GM23338 (cell line): Measurements from ENCODE around the gene P2RX4. TPM values are rescaled to one million over a fixed set of nuclear protein-coding genes. Genes with fewer than 3 reads are reported as not detected.

Experiments
- ATAC-seq: fragments of 200-7000 bp; cut with Tn5 transposase; 3 replicates; pipeline ENCODE4 v1.9.1; 2020
- DNase-seq: peaks from one replicate; pipeline ENCODE4 v3.0.0-alpha.2; 2015; ENCODE audit warnings: low spot score
- H2AFZ ChIP-seq: fragments of 200-600 bp; sonication (generic); 2 replicates; pipeline ENCODE4 v1.8.0; 2016; ENCODE audit warnings: antibody characterized with exemption, mild to moderate bottlenecking, moderate library complexity
- H3F3A ChIP-seq: fragments of 200-600 bp; sonication (generic); replicated peaks from 2 replicates; pipeline ENCODE4 v1.8.0; 2017; ENCODE audit warnings: antibody characterized with exemption, mixed run types, low read depth
- H3K27ac ChIP-seq: fragments of 200-600 bp; sonication (generic); 2 replicates; pipeline ENCODE4 v1.6.1; 2016; ENCODE audit warnings: low read depth
- H3K27me3 ChIP-seq: fragments of 200-600 bp; sonication (generic); 2 replicates; pipeline ENCODE4 v1.8.0; 2016; ENCODE audit warnings: mild to moderate bottlenecking, mixed run types, moderate library complexity; ENCODE audit not compliant: insufficient read depth
- H3K36me3 ChIP-seq: fragments of 200-600 bp; sonication (generic); 2 replicates; pipeline ENCODE4 v1.8.0; 2016; ENCODE audit warnings: mild to moderate bottlenecking; ENCODE audit not compliant: insufficient read depth
- H3K4me1 ChIP-seq: fragments of 200-600 bp; sonication (generic); 2 replicates; pipeline ENCODE4 v1.8.0; 2016; ENCODE audit warnings: mild to moderate bottlenecking, moderate library complexity; ENCODE audit not compliant: insufficient read depth
- H3K4me2 ChIP-seq: fragments of 200-600 bp; sonication (generic); 2 replicates; pipeline ENCODE4 v1.7.1; 2017; ENCODE audit warnings: mixed run types
- H3K4me3 ChIP-seq: fragments of 200-600 bp; sonication (generic); 2 replicates; pipeline ENCODE4 v1.6.1; 2016; ENCODE audit warnings: mixed run types
- H3K79me2 ChIP-seq: fragments of 200-600 bp; sonication (generic); replicated peaks from 2 replicates; pipeline ENCODE4 v1.8.0; 2017; ENCODE audit warnings: mild to moderate bottlenecking; ENCODE audit not compliant: insufficient read depth
- H3K9me2 ChIP-seq: fragments of 200-600 bp; sonication (generic); 2 replicates; pipeline ENCODE4 v1.8.0; 2017; ENCODE audit not compliant: insufficient read depth
- H4K20me1 ChIP-seq: fragments of 200-600 bp; sonication (generic); replicated peaks from 2 replicates; pipeline ENCODE4 v1.8.0; 2017; ENCODE audit warnings: mild to moderate bottlenecking; ENCODE audit not compliant: insufficient read depth
- H3K27ac Mint-ChIP-seq: 2 replicates; pipeline ENCODE4 v1.8.0; 2020; ENCODE audit warnings: inconsistent platforms, mild to moderate bottlenecking, moderate library complexity, mixed read lengths
- H3K27me3 Mint-ChIP-seq: 3 replicates; pipeline ENCODE4 v1.8.0; 2022; ENCODE audit warnings: low read depth, mild to moderate bottlenecking, moderate library complexity, mixed read lengths, inconsistent platforms; ENCODE audit not compliant: insufficient read depth, poor library complexity
- H3K36me3 Mint-ChIP-seq: 3 replicates; pipeline ENCODE4 v1.8.0; 2021; ENCODE audit warnings: low read depth, mild to moderate bottlenecking, inconsistent platforms, moderate library complexity, mixed read lengths
- H3K4me1 Mint-ChIP-seq: 3 replicates; pipeline ENCODE4 v1.8.0; 2020; ENCODE audit warnings: mild to moderate bottlenecking, inconsistent platforms, mixed read lengths
- H3K4me3 Mint-ChIP-seq: 3 replicates; pipeline ENCODE4 v1.8.0; 2021; ENCODE audit warnings: moderate library complexity, mild to moderate bottlenecking, inconsistent platforms, mixed read lengths
- H3K9me3 Mint-ChIP-seq: 3 replicates; pipeline ENCODE4 v1.8.0; 2020; ENCODE audit warnings: moderate library complexity, mild to moderate bottlenecking, inconsistent platforms, mixed read lengths
- CREB1 ChIP-seq: fragments of 250-450 bp; sonication (Bioruptor Pico); IDR thresholded peaks from 2 replicates; pipeline ENCODE4 v1.5.0; 2020; ENCODE audit warnings: low read depth, mild to moderate bottlenecking, moderate library complexity
- EZH2 ChIP-seq: fragments of 200-600 bp; sonication (generic); IDR thresholded peaks from one replicate; pipeline ENCODE4 v1.8.0; 2017; ENCODE audit warnings: antibody characterized with exemption, mild to moderate bottlenecking, low read depth; ENCODE audit not compliant: unreplicated experiment
- EZH2phosphoT487 ChIP-seq: fragments of 200-600 bp; sonication (generic); IDR thresholded peaks from one replicate; pipeline ENCODE4 v1.8.1; 2018; ENCODE audit warnings: antibody characterized with exemption; ENCODE audit not compliant: unreplicated experiment
- JUNB ChIP-seq: IDR thresholded peaks from one replicate; pipeline ENCODE4 v1.6.1; 2016; ENCODE audit warnings: antibody characterized with exemption; ENCODE audit not compliant: unreplicated experiment
- NANOG ChIP-seq: IDR thresholded peaks from 2 replicates; pipeline ENCODE4 v1.6.1; 2016; ENCODE audit warnings: antibody characterized with exemption, borderline replicate concordance
- POLR2AphosphoS5 ChIP-seq: IDR thresholded peaks from 2 replicates; pipeline ENCODE4 v1.6.1; 2016; ENCODE audit warnings: antibody characterized with exemption, low read depth
- REST ChIP-seq: IDR thresholded peaks from one replicate; pipeline ENCODE4 v1.6.1; 2018; ENCODE audit warnings: antibody characterized with exemption; ENCODE audit not compliant: unreplicated experiment
- STAT1 ChIP-seq: IDR thresholded peaks from one replicate; pipeline ENCODE4 v1.6.1; 2016; ENCODE audit warnings: antibody characterized with exemption; ENCODE audit not compliant: unreplicated experiment
- ZNF114 ChIP-seq: fragments of 250-450 bp; sonication (Bioruptor Pico); IDR thresholded peaks from 2 replicates; pipeline ENCODE4 v1.5.0; 2020; ENCODE audit warnings: mild to moderate bottlenecking, moderate library complexity
- ZNF331 ChIP-seq: fragments of 250-450 bp; sonication (Bioruptor Pico); IDR thresholded peaks from 2 replicates; pipeline ENCODE4 v1.5.0; 2020; ENCODE audit warnings: low read depth, mild to moderate bottlenecking, moderate library complexity
- ZNF462 ChIP-seq: fragments of 250-450 bp; sonication (Bioruptor Pico); IDR thresholded peaks from 2 replicates; pipeline ENCODE4 v1.5.0; 2020; ENCODE audit warnings: mild to moderate bottlenecking, moderate library complexity
- polyA plus RNA-seq: library from polyadenylated mRNA; unstranded; fragments of >200 nt; fragmentation: Nextera tagmentation; extraction: Ambion mirVana; gene quantifications from 2 replicates; pipeline ENCODE4 v1.2.1, GENCODE V29; 2016
- total RNA-seq: library from RNA; depleted of rRNA; stranded (reverse); fragments of >200 nt; shearing (Covaris generic); gene quantifications from 2 replicates; pipeline ENCODE4 v1.2.3, GENCODE V29; 2014
- TF ChIP-seq, protein P1 (sequence below), 2 experiments: fragments of 200-600 bp in 1 of 2; sonication (generic) in 1 of 2; conservative IDR thresholded peaks; 2 replicates each; pipeline versions ENCODE4 v1.5.1 to v1.6.1; 2016 to 2017; ENCODE audit warnings: antibody characterized with exemption in 2 of 2, low read depth in 2 of 2, mild to moderate bottlenecking in 2 of 2, moderate library complexity in 1 of 2
- TF ChIP-seq, protein P2 (sequence below): IDR thresholded peaks from 2 replicates; pipeline ENCODE4 v1.6.1; 2016; ENCODE audit warnings: antibody characterized with exemption

Gene P2RX4
- total and polyA plus RNA-seq, 2 experiments from 2014 or later = 5.6 to 18.9 TPM

GRCh38 chr12:121186826-121187225 is 23.1 kb upstream of the P2RX4 start:
- no peak overlapping the region for H2AFZ ChIP-seq
- ATAC-seq (no peak), DNase-seq (no peak)
- no peak overlapping the region for H3K4me3 Mint-ChIP-seq
- H4K20me1 ChIP-seq = no peaks in the 10 kb centered on the region
- H3K9me2 ChIP-seq = no peaks in the 10 kb centered on the region
- H3K36me3 Mint-ChIP-seq = no peaks in the 10 kb centered on the region; the same call in 2 of the 3 replicates
- H3K4me1 Mint-ChIP-seq = no peaks in the 10 kb centered on the region
- no peaks in the 10 kb centered on the region for H3K4me1 ChIP-seq
- H3K4me3 ChIP-seq = no peak overlapping the region
- H3K36me3 ChIP-seq = no peaks in the 10 kb centered on the region
- no peaks in the 10 kb centered on the region for H3K79me2 ChIP-seq
- H3K27me3 ChIP-seq = no peaks in the 10 kb centered on the region
- no peak overlapping the region for H3K4me2 ChIP-seq
- TF ChIP-seq POLR2AphosphoS5 (no peak), JUNB (no peak), EZH2phosphoT487 (no peak), STAT1 (no peak), ZNF331 (no peak), REST (no peak), NANOG (no peak), EZH2 (no peak), CREB1 (CRISPR knock-in tag) (no peak), ZNF114 (no peak), ZNF462 (no peak)
- TF ChIP-seq, protein P1, sequence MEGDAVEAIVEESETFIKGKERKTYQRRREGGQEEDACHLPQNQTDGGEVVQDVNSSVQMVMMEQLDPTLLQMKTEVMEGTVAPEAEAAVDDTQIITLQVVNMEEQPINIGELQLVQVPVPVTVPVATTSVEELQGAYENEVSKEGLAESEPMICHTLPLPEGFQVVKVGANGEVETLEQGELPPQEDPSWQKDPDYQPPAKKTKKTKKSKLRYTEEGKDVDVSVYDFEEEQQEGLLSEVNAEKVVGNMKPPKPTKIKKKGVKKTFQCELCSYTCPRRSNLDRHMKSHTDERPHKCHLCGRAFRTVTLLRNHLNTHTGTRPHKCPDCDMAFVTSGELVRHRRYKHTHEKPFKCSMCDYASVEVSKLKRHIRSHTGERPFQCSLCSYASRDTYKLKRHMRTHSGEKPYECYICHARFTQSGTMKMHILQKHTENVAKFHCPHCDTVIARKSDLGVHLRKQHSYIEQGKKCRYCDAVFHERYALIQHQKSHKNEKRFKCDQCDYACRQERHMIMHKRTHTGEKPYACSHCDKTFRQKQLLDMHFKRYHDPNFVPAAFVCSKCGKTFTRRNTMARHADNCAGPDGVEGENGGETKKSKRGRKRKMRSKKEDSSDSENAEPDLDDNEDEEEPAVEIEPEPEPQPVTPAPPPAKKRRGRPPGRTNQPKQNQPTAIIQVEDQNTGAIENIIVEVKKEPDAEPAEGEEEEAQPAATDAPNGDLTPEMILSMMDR (conservative IDR thresholded peaks at IDR 0.05; ENCODE audit: low read depth in 2 of 2) = no peak
- TF ChIP-seq, protein P2, sequence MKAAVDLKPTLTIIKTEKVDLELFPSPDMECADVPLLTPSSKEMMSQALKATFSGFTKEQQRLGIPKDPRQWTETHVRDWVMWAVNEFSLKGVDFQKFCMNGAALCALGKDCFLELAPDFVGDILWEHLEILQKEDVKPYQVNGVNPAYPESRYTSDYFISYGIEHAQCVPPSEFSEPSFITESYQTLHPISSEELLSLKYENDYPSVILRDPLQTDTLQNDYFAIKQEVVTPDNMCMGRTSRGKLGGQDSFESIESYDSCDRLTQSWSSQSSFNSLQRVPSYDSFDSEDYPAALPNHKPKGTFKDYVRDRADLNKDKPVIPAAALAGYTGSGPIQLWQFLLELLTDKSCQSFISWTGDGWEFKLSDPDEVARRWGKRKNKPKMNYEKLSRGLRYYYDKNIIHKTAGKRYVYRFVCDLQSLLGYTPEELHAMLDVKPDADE = no peak
- no peak overlapping the region for H3K27ac Mint-ChIP-seq
- no peaks in the 10 kb centered on the region for H3F3A ChIP-seq
- H3K27ac ChIP-seq = no peak overlapping the region
- H3K9me3 Mint-ChIP-seq = no peaks in the 10 kb centered on the region
- H3K27me3 Mint-ChIP-seq = peaks cover 4% of the 10 kb centered on the region
